K562 (cell line): Measurements from ENCODE around the gene TERT. TPM values are rescaled to one million over a fixed set of nuclear protein-coding genes. Genes with fewer than 3 reads are reported as not detected.
A peak's percentile ranks its signal among the peaks of the same experiment; 100 is the strongest.

Source experiments
- DIDO1 ChIP-seq: fragments of 450-650 bp; IDR thresholded peaks from 2 replicates; pipeline ENCODE4 v1.6.1; 2016; ENCODE audit warnings: low read depth, missing biosample characterization, missing genetic modification characterization
- MBD1 ChIP-seq: fragments of 250-450 bp; sonication (Bioruptor Pico); IDR thresholded peaks from 2 replicates; pipeline ENCODE4 v1.8.0; 2022; ENCODE audit warnings: inconsistent platforms
- NR2C2 ChIP-seq, 2 experiments: fragments of 200-800 bp in 1 of 2; sonication (Bioruptor generic) in 1 of 2; sonication (generic) in 1 of 2; formaldehyde crosslinking in 1 of 2; IDR thresholded peaks; 2 replicates each; pipeline versions ENCODE4 v1.6.1 to v1.8.0; 2016 to 2022; ENCODE audit warnings: mild to moderate bottlenecking in 1 of 2, missing compliant biosample characterization in 1 of 2, missing genetic modification characterization in 1 of 2, missing genetic modification reagents in 1 of 2
- REST ChIP-seq, 2 experiments: fragments of 450-650 bp; formaldehyde crosslinking in 1 of 2; IDR thresholded peaks; 2 replicates each; pipeline versions ENCODE4 v1.4.0 to v1.6.1; 2014 to 2020; ENCODE audit warnings: mild to moderate bottlenecking in 2 of 2, borderline replicate concordance in 1 of 2, low read depth in 1 of 2
- SRF ChIP-seq, 2 experiments: fragments of 250-450, 450-650 bp in 1 of 2; sonication (Bioruptor Pico) in 1 of 2; sonication (generic) in 1 of 2; formaldehyde crosslinking; IDR thresholded peaks; 2 replicates each; pipeline versions ENCODE4 v1.5.0 to v1.5.1; 2020 to 2022; ENCODE audit warnings: mild to moderate bottlenecking in 1 of 2, missing genetic modification reagents in 1 of 2
- ZFX ChIP-seq: sonication (generic); formaldehyde crosslinking; IDR thresholded peaks from 2 replicates; pipeline ENCODE4 v1.8.0; 2022; ENCODE audit warnings: mild to moderate bottlenecking, missing genetic modification reagents, moderate library complexity
- ZNF561 ChIP-seq: fragments of 450-650 bp; formaldehyde crosslinking; conservative IDR thresholded peaks from 2 replicates; pipeline ENCODE4 v1.4.0; 2020; ENCODE audit warnings: mild to moderate bottlenecking, moderate library complexity
- ZNF75A ChIP-seq: fragments of 450-650 bp; formaldehyde crosslinking; IDR thresholded peaks from 2 replicates; pipeline ENCODE4 v1.4.0; 2020; ENCODE audit warnings: mild to moderate bottlenecking
- polyA plus RNA-seq, 8 experiments: library from polyadenylated mRNA; depleted of rRNA in 4 of 8; stranded (reverse) in 5 of 8; unstranded in 3 of 8; fragments of >200 nt; fragmentation: Nextera tagmentation in 2 of 8; fragmentation: Illumina TruSeq in 1 of 8; extraction: Ambion mirVana in 2 of 8; extraction: Trizol in 1 of 8; gene quantifications; 2 replicates each; pipeline versions ENCODE4 v1.2.1 to v1.2.3, GENCODE V29; 2011 to 2014; ENCODE audit warnings: inconsistent platforms in 1 of 8, missing spikeins in 1 of 8
- total RNA-seq, 7 experiments: library from RNA; depleted of rRNA in 6 of 7; stranded (reverse); fragments of >200 nt in 6 of 7; fragmentation: Illumina TruSeq in 2 of 7; extraction: Trizol in 2 of 7; gene quantifications; 2 replicates each; pipeline versions ENCODE4 v1.2.1 to v1.2.3, GENCODE V29; 2011 to 2021; ENCODE audit warnings: low replicate concordance in 1 of 7
- TF ChIP-seq, protein P1 (sequence below): sonication (generic); formaldehyde crosslinking; IDR thresholded peaks from 2 replicates; pipeline ENCODE4 v1.8.0; 2023; ENCODE audit warnings: mild to moderate bottlenecking, missing genetic modification reagents
- TF ChIP-seq, protein P2 (sequence below): sonication (generic); formaldehyde crosslinking; IDR thresholded peaks from 2 replicates; pipeline ENCODE4 v1.4.0; 2020; ENCODE audit warnings: mild to moderate bottlenecking, missing genetic modification reagents

TERT gene
- total and polyA plus RNA-seq, 9 of the 15 experiments (the other 6 are each of a cell fraction or from before 2014, with no cell fraction given) = 0.08 to 4.5 (median 0.98) TPM; not detected in 1

DNA sequence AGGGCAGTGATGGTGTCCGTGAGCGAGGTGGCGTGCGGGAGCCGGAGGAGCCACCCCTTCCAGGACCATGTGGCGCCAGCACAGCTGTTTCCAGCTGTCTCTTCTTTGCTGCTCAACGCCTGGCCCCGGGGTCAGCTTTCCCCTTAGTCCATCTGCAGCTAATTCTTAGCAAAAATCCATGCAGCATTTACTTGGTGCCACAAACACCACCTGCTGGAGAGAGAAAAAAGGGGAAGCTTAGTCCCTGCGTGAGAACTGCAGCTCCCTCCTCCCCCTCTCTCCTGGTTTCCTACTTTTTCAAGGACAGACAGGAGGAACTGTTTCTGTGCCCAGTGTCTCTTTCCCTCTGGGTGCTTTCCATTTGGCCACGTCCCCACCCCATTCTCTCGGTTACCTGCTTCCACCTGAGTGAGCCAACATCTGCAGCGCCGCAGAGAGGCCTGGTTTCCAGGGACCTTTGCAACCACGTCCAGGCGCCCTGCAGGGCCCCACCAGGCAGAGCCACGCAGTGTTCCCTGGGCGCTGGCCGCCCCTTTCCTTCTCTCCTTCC is 90.1 kb downstream of the TERT start (continued):
- TF ChIP-seq, protein P1, sequence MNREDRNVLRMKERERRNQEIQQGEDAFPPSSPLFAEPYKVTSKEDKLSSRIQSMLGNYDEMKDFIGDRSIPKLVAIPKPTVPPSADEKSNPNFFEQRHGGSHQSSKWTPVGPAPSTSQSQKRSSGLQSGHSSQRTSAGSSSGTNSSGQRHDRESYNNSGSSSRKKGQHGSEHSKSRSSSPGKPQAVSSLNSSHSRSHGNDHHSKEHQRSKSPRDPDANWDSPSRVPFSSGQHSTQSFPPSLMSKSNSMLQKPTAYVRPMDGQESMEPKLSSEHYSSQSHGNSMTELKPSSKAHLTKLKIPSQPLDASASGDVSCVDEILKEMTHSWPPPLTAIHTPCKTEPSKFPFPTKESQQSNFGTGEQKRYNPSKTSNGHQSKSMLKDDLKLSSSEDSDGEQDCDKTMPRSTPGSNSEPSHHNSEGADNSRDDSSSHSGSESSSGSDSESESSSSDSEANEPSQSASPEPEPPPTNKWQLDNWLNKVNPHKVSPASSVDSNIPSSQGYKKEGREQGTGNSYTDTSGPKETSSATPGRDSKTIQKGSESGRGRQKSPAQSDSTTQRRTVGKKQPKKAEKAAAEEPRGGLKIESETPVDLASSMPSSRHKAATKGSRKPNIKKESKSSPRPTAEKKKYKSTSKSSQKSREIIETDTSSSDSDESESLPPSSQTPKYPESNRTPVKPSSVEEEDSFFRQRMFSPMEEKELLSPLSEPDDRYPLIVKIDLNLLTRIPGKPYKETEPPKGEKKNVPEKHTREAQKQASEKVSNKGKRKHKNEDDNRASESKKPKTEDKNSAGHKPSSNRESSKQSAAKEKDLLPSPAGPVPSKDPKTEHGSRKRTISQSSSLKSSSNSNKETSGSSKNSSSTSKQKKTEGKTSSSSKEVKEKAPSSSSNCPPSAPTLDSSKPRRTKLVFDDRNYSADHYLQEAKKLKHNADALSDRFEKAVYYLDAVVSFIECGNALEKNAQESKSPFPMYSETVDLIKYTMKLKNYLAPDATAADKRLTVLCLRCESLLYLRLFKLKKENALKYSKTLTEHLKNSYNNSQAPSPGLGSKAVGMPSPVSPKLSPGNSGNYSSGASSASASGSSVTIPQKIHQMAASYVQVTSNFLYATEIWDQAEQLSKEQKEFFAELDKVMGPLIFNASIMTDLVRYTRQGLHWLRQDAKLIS (CRISPR knock-in tag) = no peak
- TF ChIP-seq NR2C2 (CRISPR knock-in tag; IDR thresholded peaks at IDR 0.05) = no peak
- no peak for TF ChIP-seq NR2C2 (tag; IDR thresholded peaks at IDR 0.05)
- no peak for TF ChIP-seq DIDO1 (tag)
- TF ChIP-seq SRF (CRISPR knock-in tag; IDR thresholded peaks at IDR 0.05) = 0 out of 4 replicates have a peak, but pooled peaks of 1 of the 2 experiments have one; percentile 10
- TF ChIP-seq ZNF75A (CRISPR knock-in tag) = no peak
- no peak for TF ChIP-seq MBD1 (CRISPR knock-in tag)
- TF ChIP-seq, protein P2, sequence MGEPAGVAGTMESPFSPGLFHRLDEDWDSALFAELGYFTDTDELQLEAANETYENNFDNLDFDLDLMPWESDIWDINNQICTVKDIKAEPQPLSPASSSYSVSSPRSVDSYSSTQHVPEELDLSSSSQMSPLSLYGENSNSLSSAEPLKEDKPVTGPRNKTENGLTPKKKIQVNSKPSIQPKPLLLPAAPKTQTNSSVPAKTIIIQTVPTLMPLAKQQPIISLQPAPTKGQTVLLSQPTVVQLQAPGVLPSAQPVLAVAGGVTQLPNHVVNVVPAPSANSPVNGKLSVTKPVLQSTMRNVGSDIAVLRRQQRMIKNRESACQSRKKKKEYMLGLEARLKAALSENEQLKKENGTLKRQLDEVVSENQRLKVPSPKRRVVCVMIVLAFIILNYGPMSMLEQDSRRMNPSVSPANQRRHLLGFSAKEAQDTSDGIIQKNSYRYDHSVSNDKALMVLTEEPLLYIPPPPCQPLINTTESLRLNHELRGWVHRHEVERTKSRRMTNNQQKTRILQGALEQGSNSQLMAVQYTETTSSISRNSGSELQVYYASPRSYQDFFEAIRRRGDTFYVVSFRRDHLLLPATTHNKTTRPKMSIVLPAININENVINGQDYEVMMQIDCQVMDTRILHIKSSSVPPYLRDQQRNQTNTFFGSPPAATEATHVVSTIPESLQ (CRISPR knock-in tag) = no peak
- TF ChIP-seq REST (IDR thresholded peaks at IDR 0.05; ENCODE audit: borderline replicate concordance) = peak; percentile 83
- TF ChIP-seq REST (CRISPR knock-in tag; IDR thresholded peaks at IDR 0.05; ENCODE audit: low read depth) = no peak
- peak; percentile 48 for TF ChIP-seq ZFX (CRISPR knock-in tag)
- TF ChIP-seq ZNF561 (CRISPR knock-in tag) = no peak
